ENCODE measurements around the gene PCBD1.

PCBD1 gene

DNA sequence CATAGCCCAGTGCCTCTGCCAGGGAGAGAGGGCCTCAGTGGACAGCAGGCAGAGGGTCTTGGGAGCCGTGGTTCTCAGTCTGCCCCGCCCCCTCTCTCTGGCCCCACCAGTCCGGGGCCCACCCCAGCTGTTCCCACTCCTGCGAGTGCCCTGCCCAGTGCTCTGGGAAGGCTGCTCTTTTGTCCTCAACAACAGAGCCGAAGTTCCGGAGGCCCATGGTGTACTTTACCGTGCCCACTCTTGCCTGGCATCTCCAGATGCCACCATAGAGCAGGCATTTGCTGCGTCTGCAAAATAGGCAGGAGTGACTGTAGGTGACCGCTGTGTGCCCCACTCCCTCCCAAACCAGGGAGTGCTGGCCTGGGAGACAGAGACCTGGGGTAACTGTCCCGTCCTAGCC lies 29.3 kb upstream of the PCBD1 start:
- DNase-seq (ENCODE audit: low read depth in 2 of 2) = no peak

GRCh38 chr10:70917226-70917625 lies 28.9 kb upstream of the PCBD1 start:
- no peak for DNase-seq (ENCODE audit: low read depth in 2 of 2)

- DNase-seq (ENCODE audit: low read depth in 2 of 2) = no peak
These were observed 27.9 kb upstream of the PCBD1 start for GRCh38 chr10:70916241-70916640.

GRCh38 chr10:70915806-70916205 lies 27.4 kb upstream of the PCBD1 start:
- DNase-seq (ENCODE audit: low read depth in 2 of 2) = no peak

DNA sequence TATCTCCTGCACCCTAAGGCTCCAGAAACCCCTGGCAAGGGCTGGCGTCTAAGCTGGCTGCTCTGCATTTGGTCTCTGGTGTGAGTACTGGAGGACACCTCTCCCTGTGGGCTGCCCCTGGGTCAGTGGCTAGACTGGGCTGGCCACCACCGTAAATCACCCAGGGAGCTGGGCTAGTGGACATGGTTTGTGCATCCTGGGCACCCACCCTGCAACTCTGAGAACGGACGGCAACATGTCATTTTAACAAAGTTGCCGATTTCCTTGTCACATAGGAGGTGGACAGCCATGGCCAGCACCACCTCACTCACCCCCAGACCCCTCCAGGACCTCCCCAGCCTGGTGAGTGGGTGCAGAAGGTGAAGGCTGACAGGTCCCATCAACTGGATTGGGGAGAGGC lies 26.8 kb upstream of the PCBD1 start:
- DNase-seq (ENCODE audit: low read depth in 2 of 2) = no peak

- no peak for DNase-seq (ENCODE audit: low read depth in 2 of 2)
These were observed 26.0 kb upstream of the PCBD1 start for GRCh38 chr10:70914316-70914864.

- no peak for DNase-seq (ENCODE audit: low read depth in 2 of 2)
These were observed 25.5 kb upstream of the PCBD1 start for GRCh38 chr10:70913893-70914240.

GRCh38 chr10:70913191-70913892 lies 25.0 kb upstream of the PCBD1 start:
- no peak for DNase-seq (ENCODE audit: low read depth in 2 of 2)

GRCh38 chr10:70912556-70912955 lies 24.2 kb upstream of the PCBD1 start:
- no peak for DNase-seq (ENCODE audit: low read depth in 2 of 2)

DNA sequence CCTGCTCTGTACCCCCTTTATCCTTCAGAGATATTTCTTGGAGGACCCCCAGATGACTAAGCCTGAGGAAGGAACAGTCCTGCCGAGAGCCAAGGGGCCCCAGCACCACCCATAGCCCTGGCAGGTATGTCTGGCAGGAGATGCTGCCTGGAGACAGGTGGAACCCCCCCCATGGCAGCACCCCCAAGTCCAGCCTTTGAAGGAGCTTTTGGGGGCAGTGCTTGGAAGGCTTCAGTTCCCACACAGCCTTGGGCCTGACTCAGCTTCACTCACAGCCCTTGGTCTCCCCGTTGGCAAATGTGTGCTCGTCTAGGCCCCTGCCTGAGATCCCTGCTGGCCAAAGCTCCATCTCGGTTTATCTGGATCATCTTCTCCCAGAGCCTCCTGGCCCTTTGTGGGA lies 23.0 kb upstream of the PCBD1 start:
- no peak for DNase-seq (ENCODE audit: low read depth in 2 of 2)

GRCh38 chr10:70910486-70911341 lies 22.3 kb upstream of the PCBD1 start:
- no peak for DNase-seq (ENCODE audit: low read depth in 2 of 2)

DNA sequence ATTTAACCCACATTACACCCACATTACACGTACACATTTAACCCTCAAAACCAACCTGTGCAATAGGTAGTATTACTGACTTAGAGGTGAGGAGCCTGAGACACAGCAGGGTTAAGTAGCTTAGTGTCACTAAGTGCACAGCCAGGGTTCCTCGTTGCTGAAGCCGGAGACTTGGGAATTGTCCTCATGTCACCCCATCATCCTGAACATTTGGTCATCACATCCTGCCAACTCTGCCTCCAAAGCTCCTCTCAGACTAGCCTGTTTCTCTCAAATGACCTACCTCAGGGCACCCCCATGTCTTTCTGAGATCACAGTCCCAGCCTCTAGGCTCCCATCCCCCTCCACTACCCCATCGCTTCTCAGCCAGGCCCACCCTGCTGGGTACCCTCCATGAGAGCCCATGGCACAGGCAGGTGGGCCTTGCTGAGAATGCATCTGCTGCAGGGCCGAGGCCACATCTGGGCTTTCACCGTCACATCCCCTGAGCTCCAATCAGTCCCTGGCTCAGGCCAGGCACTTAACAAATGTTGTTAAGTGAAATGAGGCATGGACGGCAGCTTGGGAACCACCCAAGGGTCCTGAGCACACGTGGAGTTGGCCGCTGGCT lies 21.1 kb upstream of the PCBD1 start:
- no peak for DNase-seq (ENCODE audit: low read depth in 2 of 2)

DNA sequence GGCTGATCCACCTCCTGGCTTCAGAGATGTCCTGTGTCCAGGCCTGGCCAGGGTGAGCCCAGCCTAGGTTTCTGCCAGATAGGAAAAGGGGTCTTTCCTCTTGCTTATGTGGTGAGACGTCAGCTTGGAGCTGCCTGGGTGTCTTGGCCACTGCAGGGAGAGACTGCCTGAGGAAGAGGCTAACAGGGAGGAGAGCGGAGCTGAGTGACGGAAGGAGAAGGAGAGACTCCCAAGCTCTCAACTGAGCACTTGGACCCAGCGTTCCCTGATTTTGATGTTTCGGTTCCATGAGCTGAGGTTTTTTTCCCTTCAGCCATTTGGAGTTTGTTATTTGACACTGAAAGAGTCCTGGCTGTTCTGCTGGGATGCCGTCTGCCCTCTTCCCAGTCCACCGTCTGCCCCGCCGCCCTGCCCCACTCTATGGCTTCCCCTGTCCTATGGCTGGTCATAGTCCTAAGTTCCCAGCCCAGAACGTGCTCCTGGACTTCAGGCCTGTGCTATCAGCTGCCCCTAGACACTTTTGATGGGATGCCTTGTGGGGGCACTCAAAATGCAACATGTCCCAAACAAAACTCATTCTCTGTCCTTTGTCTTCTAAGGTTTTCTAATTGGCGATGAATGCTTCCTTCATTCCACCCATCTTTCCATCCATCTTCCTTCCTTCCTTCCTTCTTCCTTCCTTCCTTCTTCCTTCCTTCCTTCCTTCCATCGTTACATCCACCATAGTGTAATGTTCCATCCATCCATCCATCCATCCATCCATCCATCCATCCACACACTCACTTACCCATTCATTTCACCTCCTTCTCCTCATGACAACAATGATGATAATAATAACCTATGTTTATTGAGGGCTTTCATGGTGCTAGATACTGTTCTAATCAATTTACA lies 20.3 kb upstream of the PCBD1 start:
- no peak for DNase-seq (ENCODE audit: low read depth in 2 of 2)

DNA sequence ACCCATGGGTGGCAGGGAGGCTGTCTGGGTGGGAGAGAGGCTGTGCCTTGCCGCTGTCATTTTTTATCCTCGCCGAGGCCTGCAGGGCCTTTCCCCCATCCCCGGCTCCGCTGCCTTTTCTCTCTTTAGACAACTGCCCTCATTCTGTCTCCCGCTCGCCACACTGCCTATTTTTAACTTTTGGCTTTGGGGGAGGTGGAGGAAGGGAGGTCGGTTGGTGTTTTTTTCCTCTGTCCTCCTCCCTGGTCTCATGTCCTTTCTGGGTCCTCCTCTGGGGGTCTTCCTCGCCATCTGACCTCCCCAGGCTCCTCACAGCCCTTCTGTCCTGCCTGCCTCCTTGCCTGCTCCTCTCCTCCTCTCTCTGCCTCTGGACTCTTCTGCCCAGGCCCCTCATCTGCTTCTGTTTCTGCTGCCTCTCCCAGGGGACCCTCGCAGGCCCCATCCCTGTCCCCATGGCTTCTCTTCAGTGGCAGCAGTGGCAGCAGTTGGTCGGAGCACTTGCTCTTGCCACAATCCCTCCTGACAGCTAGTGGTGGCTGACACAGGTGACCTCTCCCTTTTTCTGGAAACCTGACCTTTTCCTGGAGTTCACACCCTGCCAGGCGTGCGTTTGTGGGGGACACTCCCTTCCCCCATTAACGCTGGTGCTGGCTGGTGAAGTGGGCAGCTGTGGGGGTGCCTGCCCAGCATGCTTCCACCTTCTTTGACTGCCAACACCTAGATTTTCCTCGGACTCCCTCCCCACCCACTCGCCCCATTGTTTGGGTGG lies 19.5 kb upstream of the PCBD1 start:
- no peak for DNase-seq (ENCODE audit: low read depth in 2 of 2)

DNA sequence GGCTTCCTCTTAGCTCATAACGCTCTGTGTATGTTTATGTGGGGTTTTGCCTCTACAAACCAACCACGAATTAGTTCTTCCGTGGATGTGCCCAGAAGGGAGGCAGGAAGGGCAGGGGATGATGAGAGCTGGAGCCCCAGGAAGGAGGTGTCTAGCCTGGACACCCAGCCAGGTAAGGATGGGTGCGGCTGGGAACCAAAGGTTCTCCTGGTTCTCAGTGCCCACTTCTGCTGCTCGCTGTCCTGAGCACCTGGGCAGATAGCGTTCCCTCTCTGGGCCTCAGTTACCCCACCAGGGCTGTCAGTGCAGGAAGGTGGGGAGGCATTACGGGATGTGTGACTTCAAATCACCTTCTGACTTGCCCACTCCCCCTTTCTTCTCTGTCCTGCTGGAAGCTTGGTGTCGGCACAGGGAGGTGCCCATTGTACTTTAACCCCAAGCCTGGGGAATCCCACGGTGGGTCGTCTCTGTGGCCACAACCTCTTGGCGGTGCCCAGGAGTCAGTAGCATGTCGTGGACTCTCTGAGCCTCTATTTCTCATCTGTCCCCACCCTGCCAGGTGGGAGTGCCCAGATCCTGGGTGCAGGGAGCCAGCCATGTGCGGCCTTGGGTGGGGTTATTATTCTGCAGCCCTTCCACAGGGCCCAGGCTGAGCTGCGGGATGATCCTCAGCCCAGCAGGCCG lies 18.7 kb upstream of the PCBD1 start:
- no peak for DNase-seq (ENCODE audit: low read depth in 2 of 2)

GRCh38 chr10:70906031-70906783 lies 17.8 kb upstream of the PCBD1 start:
- no peak for DNase-seq (ENCODE audit: low read depth in 2 of 2)

- DNase-seq (ENCODE audit: low read depth in 2 of 2) = no peak
These were observed 17.0 kb upstream of the PCBD1 start for GRCh38 chr10:70905071-70906021.

DNA sequence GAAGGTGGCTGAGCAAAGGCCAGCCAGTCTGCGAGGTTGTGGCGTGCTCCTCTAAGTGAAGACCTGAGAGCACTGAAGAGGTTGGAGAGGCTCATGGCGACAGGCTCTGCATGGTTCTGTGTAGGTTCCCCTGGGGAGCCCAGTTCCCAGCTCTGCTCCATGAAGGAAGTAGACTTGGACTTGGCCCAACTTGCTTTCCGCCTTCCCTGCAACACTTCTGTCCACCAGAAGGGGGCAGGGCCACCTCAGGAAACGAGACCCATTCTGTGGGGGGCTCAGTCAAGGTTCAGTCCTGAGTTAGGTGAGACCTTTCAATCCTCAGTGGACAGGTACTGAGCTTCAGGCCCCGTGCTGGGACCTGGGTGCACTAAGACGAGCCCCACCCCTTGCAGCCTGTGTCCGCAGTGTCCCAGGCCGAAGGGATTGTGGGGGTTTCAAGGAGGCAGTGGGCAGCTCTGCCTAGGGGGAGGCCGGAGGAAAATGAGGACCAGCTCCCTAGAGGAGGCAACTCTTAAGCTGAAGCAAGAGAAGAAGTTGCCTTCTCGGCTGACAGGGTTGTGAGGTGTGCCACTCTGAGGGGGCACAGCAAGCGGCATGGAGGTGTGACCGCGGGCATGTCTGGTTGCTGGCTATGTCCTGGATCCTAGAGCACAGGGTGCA lies 15.0 kb upstream of the PCBD1 start:
- no peak for DNase-seq (ENCODE audit: low read depth in 2 of 2)

Data from stimulated activated CD8-positive, alpha-beta memory T cell treated with anti-CD3 and anti-CD28 coated beads, Interleukin-7, amount 100 ng/mL, for 4 hours (primary cell).